ENCODE data around the gene DOK7.

DOK7 gene

GRCh38 chr4:3432381-3432790 is 30.7 kb upstream of the DOK7 start:
- no peak overlapping the region for H3K4me3 ChIP-seq (ENCODE audit: severe bottlenecking)
- no peak overlapping the region for H3K27ac ChIP-seq (ENCODE audit: poor library complexity, severe bottlenecking)
- no peak for TF ChIP-seq CTCF (IDR thresholded peaks at IDR 0.05; ENCODE audit: poor library complexity, severe bottlenecking)
- H3K27me3 ChIP-seq (ENCODE audit: insufficient read depth, poor library complexity, severe bottlenecking) = no peaks in the 10 kb centered on the region
- DNase-seq (ENCODE audit: low spot score) (no peak), ATAC-seq (ENCODE audit: low read depth) (no peak)
- H3K36me3 ChIP-seq (ENCODE audit: low read depth) = peaks cover 7% of the 10 kb centered on the region
- H3K9me3 ChIP-seq (ENCODE audit: severe bottlenecking) = no peaks in the 10 kb centered on the region
- H3K4me1 ChIP-seq (ENCODE audit: insufficient read depth, poor library complexity, severe bottlenecking) = peaks cover 12% of the 10 kb centered on the region

GRCh38 chr4:3433138-3433869 is 29.8 kb upstream of the DOK7 start:
- DNase-seq (ENCODE audit: low spot score) (no peak), ATAC-seq (ENCODE audit: low read depth) (no peak)
- Histone ChIP-seq H3K27ac (ENCODE audit: poor library complexity, severe bottlenecking) (no peak overlapping the region), H3K36me3 (ENCODE audit: low read depth) (peaks cover 7% of the 10 kb centered on the region), H3K4me1 (ENCODE audit: insufficient read depth, poor library complexity, severe bottlenecking) (peaks cover 17% of the 10 kb centered on the region), H3K9me3 (ENCODE audit: severe bottlenecking) (no peaks in the 10 kb centered on the region), H3K27me3 (ENCODE audit: insufficient read depth, poor library complexity, severe bottlenecking) (no peaks in the 10 kb centered on the region), H3K4me3 (ENCODE audit: severe bottlenecking) (no peak overlapping the region)
- TF ChIP-seq CTCF (IDR thresholded peaks at IDR 0.05; ENCODE audit: poor library complexity, severe bottlenecking) = no peak

- Histone ChIP-seq H3K4me3 (ENCODE audit: severe bottlenecking) (no peak overlapping the region), H3K27me3 (ENCODE audit: insufficient read depth, poor library complexity, severe bottlenecking) (no peaks in the 10 kb centered on the region), H3K4me1 (ENCODE audit: insufficient read depth, poor library complexity, severe bottlenecking) (peaks cover 22% of the 10 kb centered on the region), H3K27ac (ENCODE audit: poor library complexity, severe bottlenecking) (no peak overlapping the region), H3K9me3 (ENCODE audit: severe bottlenecking) (no peaks in the 10 kb centered on the region), H3K36me3 (ENCODE audit: low read depth) (no peaks in the 10 kb centered on the region)
- DNase-seq (ENCODE audit: low spot score) (no peak), ATAC-seq (ENCODE audit: low read depth) (no peak)
- TF ChIP-seq CTCF (IDR thresholded peaks at IDR 0.05; ENCODE audit: poor library complexity, severe bottlenecking) = no peak
Observed at GRCh38 chr4:3434881-3435685, 28.0 kb upstream of the DOK7 start.

GRCh38 chr4:3435686-3435956 is 27.5 kb upstream of the DOK7 start:
- no peaks in the 10 kb centered on the region for H3K27me3 ChIP-seq (ENCODE audit: insufficient read depth, poor library complexity, severe bottlenecking)
- no peak overlapping the region for H3K27ac ChIP-seq (ENCODE audit: poor library complexity, severe bottlenecking)
- H3K4me1 ChIP-seq (ENCODE audit: insufficient read depth, poor library complexity, severe bottlenecking) = peaks cover 24% of the 10 kb centered on the region
- no peaks in the 10 kb centered on the region for H3K9me3 ChIP-seq (ENCODE audit: severe bottlenecking)
- ATAC-seq (ENCODE audit: low read depth) (no peak), DNase-seq (ENCODE audit: low spot score) (no peak)
- no peak overlapping the region for H3K4me3 ChIP-seq (ENCODE audit: severe bottlenecking)
- TF ChIP-seq CTCF (IDR thresholded peaks at IDR 0.05; ENCODE audit: poor library complexity, severe bottlenecking) = no peak
- H3K36me3 ChIP-seq (ENCODE audit: low read depth) = no peaks in the 10 kb centered on the region

Data from RWPE2 (cell line).